GM12801 (cell line): ENCODE data around the gene PDE6B.

Source experiments
- TF ChIP-seq, protein P1 (sequence below): IDR thresholded peaks from one replicate; pipeline ENCODE4 v1.5.1; 2011; ENCODE audit warnings: control low read depth; ENCODE audit not compliant: insufficient read length; ENCODE audit errors: extremely low read depth

PDE6B gene

DNA sequence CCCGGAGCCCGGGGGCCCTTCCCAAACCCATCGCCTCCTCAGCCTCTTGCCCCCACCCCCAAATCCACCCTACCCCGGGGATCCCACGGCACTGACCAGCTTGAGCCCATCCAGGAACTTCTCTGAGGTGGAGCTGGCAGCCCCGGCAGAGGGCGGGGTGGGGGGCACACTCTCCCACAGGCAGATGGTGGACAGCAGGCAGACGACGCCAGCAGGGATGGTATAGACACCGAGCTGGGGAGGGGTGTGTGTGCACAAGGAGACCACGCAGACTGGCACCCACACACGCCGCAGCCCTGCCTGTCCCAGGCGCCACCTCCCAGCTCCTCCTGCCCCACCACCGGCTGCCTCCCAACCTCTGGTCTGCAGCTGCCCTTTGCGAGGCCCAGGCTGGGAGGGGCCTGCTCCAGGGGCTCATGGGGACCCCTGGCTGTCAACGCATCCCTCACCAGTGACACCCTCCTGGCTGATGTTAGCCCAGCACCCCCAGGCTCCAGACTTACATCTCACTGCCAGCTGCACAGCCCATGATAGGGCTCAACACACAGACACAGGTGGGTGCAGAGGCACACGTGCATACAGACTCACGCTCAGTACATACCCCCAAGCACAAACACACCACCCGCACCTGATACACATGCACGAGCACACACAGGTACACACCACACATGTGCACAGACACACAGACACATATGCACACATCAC is 59.4 kb downstream of the PDE6B start:
- TF ChIP-seq, protein P1, sequence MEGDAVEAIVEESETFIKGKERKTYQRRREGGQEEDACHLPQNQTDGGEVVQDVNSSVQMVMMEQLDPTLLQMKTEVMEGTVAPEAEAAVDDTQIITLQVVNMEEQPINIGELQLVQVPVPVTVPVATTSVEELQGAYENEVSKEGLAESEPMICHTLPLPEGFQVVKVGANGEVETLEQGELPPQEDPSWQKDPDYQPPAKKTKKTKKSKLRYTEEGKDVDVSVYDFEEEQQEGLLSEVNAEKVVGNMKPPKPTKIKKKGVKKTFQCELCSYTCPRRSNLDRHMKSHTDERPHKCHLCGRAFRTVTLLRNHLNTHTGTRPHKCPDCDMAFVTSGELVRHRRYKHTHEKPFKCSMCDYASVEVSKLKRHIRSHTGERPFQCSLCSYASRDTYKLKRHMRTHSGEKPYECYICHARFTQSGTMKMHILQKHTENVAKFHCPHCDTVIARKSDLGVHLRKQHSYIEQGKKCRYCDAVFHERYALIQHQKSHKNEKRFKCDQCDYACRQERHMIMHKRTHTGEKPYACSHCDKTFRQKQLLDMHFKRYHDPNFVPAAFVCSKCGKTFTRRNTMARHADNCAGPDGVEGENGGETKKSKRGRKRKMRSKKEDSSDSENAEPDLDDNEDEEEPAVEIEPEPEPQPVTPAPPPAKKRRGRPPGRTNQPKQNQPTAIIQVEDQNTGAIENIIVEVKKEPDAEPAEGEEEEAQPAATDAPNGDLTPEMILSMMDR = no peak

DNA sequence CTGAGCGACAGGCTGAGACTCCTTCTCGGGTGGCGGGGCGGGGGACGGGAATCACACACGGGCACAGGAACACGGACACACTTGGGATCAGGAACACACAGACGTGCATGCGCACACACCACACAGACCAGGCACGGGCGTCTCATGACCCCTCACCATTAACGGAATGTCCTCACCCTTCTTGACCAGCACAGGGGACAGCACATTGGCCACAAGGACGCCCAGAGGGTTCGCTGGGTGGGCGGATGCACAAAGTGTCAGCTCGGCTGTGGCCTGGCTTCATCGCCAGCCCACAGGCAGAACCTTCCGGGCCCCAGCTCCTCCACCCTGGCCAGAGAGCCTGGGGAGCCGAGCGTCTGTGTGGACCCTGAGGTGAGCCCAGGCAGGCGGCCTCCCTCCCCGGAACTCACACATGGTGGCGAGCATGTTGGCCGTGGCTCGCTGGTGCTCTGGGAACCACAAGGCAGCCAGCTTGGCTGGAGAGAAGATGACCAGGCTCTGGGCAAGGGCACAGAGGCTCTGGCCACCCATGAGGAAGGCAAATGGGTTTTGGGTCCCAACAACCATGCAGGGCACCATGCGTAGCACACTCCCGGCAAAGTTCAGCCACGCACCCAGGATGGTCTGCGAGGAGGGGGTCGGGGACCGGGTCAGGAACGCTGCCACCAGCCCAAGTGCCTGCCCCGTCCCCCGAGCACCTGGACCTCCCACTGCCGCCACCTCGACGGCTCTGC is 60.5 kb downstream of the PDE6B start:
- TF ChIP-seq, protein P1 = no peak

GRCh38 chr4:686413-687040 is 61.2 kb downstream of the PDE6B start:
- TF ChIP-seq, protein P1 = no peak

DNA sequence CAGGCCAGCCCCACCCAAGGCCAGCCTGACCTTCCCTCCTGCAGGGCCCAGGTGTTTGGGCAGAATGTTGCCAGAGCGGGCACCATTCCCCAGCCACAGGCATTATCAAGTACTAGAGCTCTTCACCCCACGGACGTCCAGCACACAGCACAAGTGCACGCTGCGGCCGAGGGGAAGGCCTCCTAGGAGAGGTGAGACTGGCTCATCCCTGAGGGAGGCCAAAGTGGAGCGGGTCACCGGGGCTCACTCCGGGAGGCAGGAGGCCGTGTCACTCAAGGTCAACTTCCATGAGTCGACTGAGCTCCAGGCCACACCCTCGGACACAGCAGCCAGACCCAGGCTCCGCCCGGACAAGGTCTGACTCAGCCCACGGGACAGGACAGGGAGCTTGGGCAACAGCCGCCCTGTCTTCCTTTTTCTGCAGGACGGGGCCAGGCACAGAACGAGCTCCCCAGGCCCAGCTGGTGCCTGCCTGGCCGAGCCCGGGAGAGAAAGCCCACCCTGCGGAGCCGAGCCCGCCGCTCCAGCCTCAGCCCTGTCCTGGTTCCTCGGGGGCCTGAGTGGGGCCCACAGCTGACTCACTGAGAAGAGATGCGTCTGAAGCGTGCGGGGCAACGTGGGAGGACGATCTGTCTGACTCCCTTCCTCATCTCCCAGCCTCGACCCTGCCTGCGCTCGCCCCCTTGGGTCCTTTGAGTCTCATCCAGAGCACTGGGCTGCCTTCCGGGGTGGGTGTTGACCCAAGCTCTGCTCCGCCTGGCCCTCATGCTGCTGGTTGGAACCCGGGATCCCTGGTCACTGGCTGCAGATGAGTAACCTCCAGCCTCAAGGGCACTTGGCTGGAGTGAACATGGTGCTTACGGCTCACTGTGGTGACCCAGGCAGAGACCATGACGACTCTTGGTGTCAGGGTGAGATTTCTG is 61.9 kb downstream of the PDE6B start:
- TF ChIP-seq, protein P1 = no peak

GRCh38 chr4:687971-688853 is 62.8 kb downstream of the PDE6B start:
- TF ChIP-seq, protein P1 = no peak

DNA sequence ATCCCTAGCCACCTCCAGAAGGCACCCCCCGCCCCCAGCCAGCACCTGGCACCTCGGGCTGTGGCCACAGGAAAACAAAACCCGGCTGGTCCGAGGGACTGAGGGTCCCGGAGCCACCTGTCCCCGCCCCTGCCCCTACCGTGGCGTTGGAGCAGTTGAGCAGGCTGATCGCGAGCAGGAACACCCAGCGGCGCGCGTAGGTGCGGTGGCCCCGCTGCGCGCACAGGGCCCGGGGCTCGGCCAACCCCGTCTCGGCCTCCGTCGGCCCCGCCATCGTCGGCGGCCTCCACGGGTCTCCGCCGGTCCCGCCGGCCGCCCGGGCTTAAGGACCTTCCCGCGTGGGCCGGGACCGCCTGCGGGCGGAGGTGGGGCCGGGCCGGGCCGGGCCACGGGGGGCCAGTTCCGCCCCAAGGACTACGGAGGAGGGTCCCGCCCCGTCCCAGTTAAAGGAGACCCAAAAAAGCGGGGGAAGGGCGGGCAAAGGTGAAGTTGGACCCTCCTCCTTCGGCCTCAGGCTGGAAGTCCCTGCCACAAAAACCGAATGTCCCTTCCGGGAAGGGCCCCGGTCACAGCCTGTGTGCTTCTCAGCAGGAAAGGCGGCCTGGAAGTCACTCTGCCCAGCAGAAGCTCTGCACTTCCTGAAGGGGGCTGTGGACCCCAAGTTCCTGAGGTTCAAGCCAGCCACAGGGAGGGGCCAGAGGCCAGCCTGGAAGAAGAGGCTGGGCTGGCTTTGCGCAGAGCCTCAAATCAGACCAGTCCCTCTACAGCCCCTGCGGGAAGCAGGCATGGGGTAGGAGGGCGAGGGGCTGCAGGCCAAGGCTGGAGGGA is 63.7 kb downstream of the PDE6B start, which contains the start of gene SLC49A3:
SLC49A3 (minus strand) TSS at position 298 of the 828 bp plus-strand sequence; CDS start at position 274, 24 bp downstream.
- TF ChIP-seq, protein P1 = no peak
